H1 (cell line): ENCODE measurements around the gene NT5C1A. TPM values are rescaled to one million over a fixed set of nuclear protein-coding genes. Genes with fewer than 3 reads are reported as not detected.

ENCODE experiments used
- CTCF ChIA-PET: fragments of 300-600 bp; sonication (Branson Sonifier 250); formaldehyde crosslinking; loops from one replicate; lab custom pipeline; 2021; ENCODE audit not compliant: partially characterized antibody; lab: Charles Lee
- POLR2A ChIA-PET: fragments of 300-600 bp; sonication (Branson Sonifier 250); formaldehyde crosslinking; loops from one replicate; lab custom pipeline; 2021; ENCODE audit warnings: inconsistent platforms; ENCODE audit not compliant: partially characterized antibody; lab: Charles Lee
- DNase-seq, 2 experiments: peaks; one replicate each; pipeline versions ENCODE4 v3.0.0 to v3.0.0-alpha.2; 2010 to 2022; ENCODE audit warnings: low spot score in 2 of 2, low read depth in 1 of 2, mixed read lengths in 1 of 2
- FAIRE-seq: peaks from 2 replicates; lab custom pipeline; 2011; peaks lifted over from hg19 to GRCh38; lab: Jason Lieb, UNC
- H2AFZ ChIP-seq: 2 replicates; pipeline ENCODE4 v1.8.1; 2012; ENCODE audit warnings: low read length, inconsistent platforms
- H2AK5ac ChIP-seq: 2 replicates; pipeline ENCODE4 v1.6.1; 2013; ENCODE audit warnings: low read depth, low read length
- H2BK120ac ChIP-seq: replicated peaks from 2 replicates; pipeline ENCODE3; 2013; ENCODE audit warnings: low read depth, low read length, inconsistent platforms
- H2BK12ac ChIP-seq: 2 replicates; pipeline ENCODE4 v1.6.1; 2013; ENCODE audit warnings: low read depth, low read length
- H2BK15ac ChIP-seq: 2 replicates; pipeline ENCODE4 v1.6.1; 2013; ENCODE audit warnings: low read length
- H2BK20ac ChIP-seq: 2 replicates; pipeline ENCODE4 v1.6.1; 2013; ENCODE audit warnings: low read length
- H2BK5ac ChIP-seq: 2 replicates; pipeline ENCODE4 v1.6.1; 2013; ENCODE audit warnings: low read depth, low read length
- H3K14ac ChIP-seq: 2 replicates; pipeline ENCODE4 v1.6.1; 2013; ENCODE audit warnings: inconsistent platforms; ENCODE audit not compliant: insufficient read length
- H3K18ac ChIP-seq: 2 replicates; pipeline ENCODE4 v1.6.1; 2013; ENCODE audit warnings: low read length; ENCODE audit errors: extremely low read depth
- H3K23ac ChIP-seq: 2 replicates; pipeline ENCODE4 v1.6.1; 2013; ENCODE audit warnings: inconsistent platforms; ENCODE audit not compliant: insufficient read length
- H3K23me2 ChIP-seq: 2 replicates; pipeline ENCODE4 v1.6.1; 2013; ENCODE audit warnings: low read depth, low read length
- H3K27ac ChIP-seq: 2 replicates; pipeline ENCODE4 v1.6.1; 2011; ENCODE audit warnings: low read depth, low read length, inconsistent platforms
- H3K27me3 ChIP-seq, 4 experiments: replicated peaks in 1 of 4; 1 replicate in 1 of 4; 2 replicates in 3 of 4; pipeline versions ENCODE4 v1.6.1 to v1.8.1; 2011 to 2013; ENCODE audit warnings: low read length in 3 of 4, mild to moderate bottlenecking in 3 of 4, inconsistent platforms in 2 of 4, mixed read lengths in 2 of 4, moderate library complexity in 1 of 4; ENCODE audit not compliant: control insufficient read depth in 3 of 4, insufficient read depth in 3 of 4; ENCODE audit errors: extremely low read depth in 1 of 4
- H3K36me3 ChIP-seq, 4 experiments: 2 replicates each; pipeline versions ENCODE4 v1.6.1 to v1.8.1; 2011 to 2013; ENCODE audit warnings: mild to moderate bottlenecking in 4 of 4, low read length in 3 of 4, moderate library complexity in 2 of 4, control low read depth in 1 of 4, inconsistent platforms in 1 of 4; ENCODE audit not compliant: insufficient read depth in 4 of 4, control insufficient read depth in 2 of 4
- H3K4ac ChIP-seq: replicated peaks from 2 replicates; pipeline ENCODE3; 2013; ENCODE audit warnings: low read length, low read depth, mixed read lengths, inconsistent platforms; ENCODE audit not compliant: insufficient read length
- H3K4me1 ChIP-seq, 4 experiments: replicated peaks in 1 of 4; 1 replicate in 1 of 4; 2 replicates in 3 of 4; pipeline versions ENCODE4 v1.6.1 to v1.8.1; 2011 to 2013; ENCODE audit warnings: low read length in 3 of 4, inconsistent platforms in 2 of 4, mixed read lengths in 1 of 4; ENCODE audit not compliant: insufficient read depth in 4 of 4, control insufficient read depth in 3 of 4
- H3K4me2 ChIP-seq, 2 experiments: 2 replicates each; pipeline versions ENCODE4 v1.6.1 to v1.8.1; 2011 to 2013; ENCODE audit warnings: low read depth in 2 of 2, low read length in 2 of 2, control low read depth in 1 of 2, inconsistent platforms in 1 of 2, mild to moderate bottlenecking in 1 of 2; ENCODE audit not compliant: insufficient read depth in 1 of 2
- H3K4me3 ChIP-seq, 4 experiments: fragments of 200-600, 300-600 bp in 1 of 4; sonication (generic), shearing (Covaris generic), sonication (Bioruptor Twin) in 1 of 4; 2 replicates each; pipeline versions ENCODE4 v1.5.1 to v1.8.1; 2011 to 2016; ENCODE audit warnings: low read length in 4 of 4, low read depth in 3 of 4, control low read depth in 2 of 4, inconsistent platforms in 2 of 4, mild to moderate bottlenecking in 2 of 4, mixed read lengths in 1 of 4, moderate library complexity in 1 of 4; ENCODE audit not compliant: insufficient read depth in 2 of 4; ENCODE audit errors: extremely low read depth in 1 of 4
- H3K56ac ChIP-seq: replicated peaks from 2 replicates; pipeline ENCODE3; 2013; ENCODE audit warnings: low read depth, mild to moderate bottlenecking, mixed read lengths, low read length, inconsistent platforms; ENCODE audit not compliant: insufficient read length
- H3K79me1 ChIP-seq: 2 replicates; pipeline ENCODE4 v1.6.1; 2013; ENCODE audit warnings: low read depth, low read length, control low read depth
- H3K79me2 ChIP-seq, 2 experiments: 2 replicates each; pipeline versions ENCODE4 v1.6.1 to v1.8.1; 2012 to 2013; ENCODE audit warnings: low read length in 2 of 2, mild to moderate bottlenecking in 2 of 2, inconsistent platforms in 1 of 2; ENCODE audit not compliant: insufficient read depth in 2 of 2, control insufficient read depth in 1 of 2
- H3K9ac ChIP-seq, 4 experiments: replicated peaks in 1 of 4; 1 replicate in 1 of 4; 2 replicates in 3 of 4; pipeline versions ENCODE4 v1.6.1 to v1.8.1; 2011 to 2013; ENCODE audit warnings: low read depth in 3 of 4, low read length in 3 of 4, control low read depth in 2 of 4, mild to moderate bottlenecking in 2 of 4, moderate library complexity in 2 of 4, inconsistent platforms in 1 of 4; ENCODE audit errors: extremely low read depth in 1 of 4
- H3K9me3 ChIP-seq, 2 experiments: 2 replicates each; pipeline versions ENCODE4 v1.6.1 to v1.8.1; 2012 to 2013; ENCODE audit warnings: mild to moderate bottlenecking in 2 of 2, moderate library complexity in 2 of 2, control low read depth in 1 of 2, inconsistent platforms in 1 of 2, low read depth in 1 of 2, low read length in 1 of 2, mixed read lengths in 1 of 2; ENCODE audit not compliant: insufficient read depth in 2 of 2
- H4K20me1 ChIP-seq, 2 experiments: replicated peaks in 1 of 2; 2 replicates each; pipeline versions ENCODE3 to v1.8.1; 2011 to 2013; ENCODE audit warnings: inconsistent platforms in 2 of 2, low read length in 2 of 2, mild to moderate bottlenecking in 1 of 2; ENCODE audit not compliant: insufficient read depth in 2 of 2, control insufficient read depth in 1 of 2
- H4K5ac ChIP-seq: 2 replicates; pipeline ENCODE4 v1.6.1; 2013; ENCODE audit warnings: low read length, low read depth, mixed read lengths, inconsistent platforms; ENCODE audit not compliant: insufficient read length
- H4K8ac ChIP-seq: 2 replicates; pipeline ENCODE4 v1.8.0; 2013; ENCODE audit warnings: mild to moderate bottlenecking, moderate library complexity, low read length, inconsistent platforms; ENCODE audit not compliant: insufficient read depth; ENCODE audit errors: extremely low read depth
- H4K91ac ChIP-seq: replicated peaks from 2 replicates; pipeline ENCODE3; 2013; ENCODE audit warnings: low read length, mixed read lengths, inconsistent platforms; ENCODE audit not compliant: insufficient read length
- BRCA1 ChIP-seq: IDR thresholded peaks from 2 replicates; pipeline ENCODE4 v1.6.1; 2012; ENCODE audit warnings: low read depth, low read length, improper control_type of control experiment
- CHD1 ChIP-seq: IDR thresholded peaks from 2 replicates; pipeline ENCODE4 v1.6.1; 2012; ENCODE audit warnings: low read depth, low read length, improper control_type of control experiment
- CHD2 ChIP-seq: IDR thresholded peaks from 2 replicates; pipeline ENCODE4 v1.6.1; 2012; ENCODE audit warnings: low read length, improper control_type of control experiment
- EGR1 ChIP-seq: IDR thresholded peaks from 2 replicates; pipeline ENCODE4 v1.6.1; 2011; ENCODE audit warnings: low read depth, low read length, borderline replicate concordance
- FOSL1 ChIP-seq: IDR thresholded peaks from 2 replicates; pipeline ENCODE4 v1.6.1; 2011; ENCODE audit warnings: mild to moderate bottlenecking, low read depth, low read length, moderate library complexity; ENCODE audit not compliant: insufficient read depth
- GTF2F1 ChIP-seq: IDR thresholded peaks from 2 replicates; pipeline ENCODE4 v1.6.1; 2012; ENCODE audit warnings: low read depth, low read length, improper control_type of control experiment, borderline replicate concordance
- HDAC6 ChIP-seq: IDR thresholded peaks from one replicate; pipeline ENCODE4 v1.7.1; 2012; ENCODE audit warnings: low read depth, mild to moderate bottlenecking, inconsistent platforms, low read length, moderate library complexity
- KDM5A ChIP-seq: fragments of 200-600 bp; IDR thresholded peaks from 2 replicates; pipeline ENCODE4 v1.7.1; 2012; ENCODE audit warnings: mild to moderate bottlenecking, low read length, inconsistent platforms, mixed read lengths
- RAD21 ChIP-seq, 2 experiments: IDR thresholded peaks in 1 of 2; conservative IDR thresholded peaks in 1 of 2; 2 replicates each; pipeline ENCODE4 v1.6.1; 2011; ENCODE audit warnings: low read depth in 2 of 2, low read length in 2 of 2, improper control_type of control experiment in 1 of 2, inconsistent platforms in 1 of 2, mild to moderate bottlenecking in 1 of 2, moderate library complexity in 1 of 2
- RBBP5 ChIP-seq: IDR thresholded peaks from 2 replicates; pipeline ENCODE4 v1.7.1; 2012; ENCODE audit warnings: low read depth, mild to moderate bottlenecking, inconsistent platforms, low read length, moderate library complexity, borderline replicate concordance
- SIX5 ChIP-seq: IDR thresholded peaks from 2 replicates; pipeline ENCODE4 v1.6.1; 2011; ENCODE audit warnings: mild to moderate bottlenecking, low read depth, low read length
- SP2 ChIP-seq: IDR thresholded peaks from 2 replicates; pipeline ENCODE4 v1.6.1; 2012; ENCODE audit warnings: mild to moderate bottlenecking, low read length, inconsistent platforms
- SP4 ChIP-seq: IDR thresholded peaks from 2 replicates; pipeline ENCODE4 v1.6.1; 2012; ENCODE audit warnings: low read length, inconsistent platforms
- TEAD4 ChIP-seq: IDR thresholded peaks from 2 replicates; pipeline ENCODE4 v1.6.1; 2012; ENCODE audit warnings: low read depth, low read length, inconsistent platforms, mixed read lengths
- ZNF274 ChIP-seq: IDR thresholded peaks from 2 replicates; pipeline ENCODE4 v1.7.0; 2012; ENCODE audit warnings: low read length, borderline replicate concordance; ENCODE audit errors: extremely low read depth
- WGBS, 2 experiments: shearing (Covaris generic) in 1 of 2; methylation state at CpG; one replicate each; pipeline versions ENCODE4 v1.1.6 to v1.1.7; 2013 to 2015; ENCODE audit warnings: low lambda C conversion rate in 2 of 2, mixed read lengths in 2 of 2, inconsistent platforms in 1 of 2, low coverage in 1 of 2, missing lambda C conversion rate in 1 of 2; ENCODE audit not compliant: insufficient replicate concordance in 2 of 2, insufficient coverage in 1 of 2, insufficient read length in 1 of 2; ENCODE audit errors: extremely low coverage in 1 of 2, missing lambda C conversion rate in 1 of 2; 5-methylcytosine and 5-hydroxymethylcytosine counted together
- polyA plus RNA-seq, 7 experiments: library from polyadenylated mRNA; depleted of rRNA in 3 of 7; stranded (reverse) in 5 of 7; unstranded in 2 of 7; fragments of >200 nt in 5 of 7; fragments of 200-250 nt in 2 of 7; gene quantifications; 1 replicate in 5 of 7; 2 replicates in 1 of 7; 4 replicates in 1 of 7; pipeline versions ENCODE4 v1.2.1 to v1.2.3, GENCODE V29; 2011 to 2013; ENCODE audit warnings: missing spikeins in 2 of 7, mixed read lengths in 2 of 7
- total RNA-seq: library from RNA; stranded (reverse); fragmentation: NEBNext Ultra II Directional; extraction: Animal tissue kit (Norgen Biotek cat#: 25700); gene quantifications from 2 replicates; pipeline ENCODE4 v1.2.1, GENCODE V29; 2021

NT5C1A gene
- total and polyA plus RNA-seq, 2 of the 8 experiments (the other 6 are each of a cell fraction or from before 2014, with no cell fraction given), result not detected

DNA sequence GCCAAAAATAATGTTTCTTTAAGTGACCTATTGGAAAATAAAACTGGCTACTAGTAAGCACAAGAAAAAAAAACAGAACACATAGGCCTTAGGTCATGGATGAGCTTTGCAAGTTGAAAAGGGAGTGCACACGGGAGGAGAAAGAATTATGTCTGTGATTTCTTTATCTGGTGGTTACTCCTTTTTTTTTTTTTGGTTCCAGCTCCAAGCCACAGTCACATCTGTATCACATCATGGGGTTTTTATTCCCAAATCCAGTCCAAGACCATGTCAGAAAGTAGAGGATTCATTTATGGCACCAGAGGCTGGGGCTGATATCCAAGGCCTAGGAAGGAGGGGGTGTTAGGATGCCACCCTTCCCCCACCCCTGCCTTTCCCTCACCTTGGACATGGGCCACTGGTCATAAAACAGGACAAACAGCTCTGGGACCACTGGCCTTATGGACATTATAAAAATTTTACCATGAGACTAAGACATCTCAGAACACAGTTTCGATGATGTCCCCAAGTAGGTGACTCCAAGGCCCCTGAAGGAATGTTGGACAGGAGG is 22.2 kb downstream of the NT5C1A start:
- no peak overlapping the region for H2AFZ ChIP-seq
- 94% methylated on average over 2 of the region's 2 CpGs; no CpG with 5 or more reads in 1 of the 2 experiments for WGBS, 2 experiments
- ChIA-PET POLR2A (no interaction called here), CTCF (interaction anchor here (0.6 to 17.8 kb wide), 6 partner anchors 8 to 137 kb away, joined by 3 to 469 read pairs (median 42); partner anchors contain the start of gene HEYL)
- H3K18ac ChIP-seq, result no peak overlapping the region
- no peaks in the 10 kb centered on the region for H4K20me1 ChIP-seq
- no peak overlapping the region for H3K27ac ChIP-seq
- no peak for FAIRE-seq
- no peak overlapping the region for H4K91ac ChIP-seq
- no peak overlapping the region for H3K4ac ChIP-seq
- no peak overlapping the region for H2BK5ac ChIP-seq
- H2BK12ac ChIP-seq, result no peak overlapping the region
- H3K56ac ChIP-seq, result no peak overlapping the region
- H2BK20ac ChIP-seq, result no peak overlapping the region
- H3K4me2 ChIP-seq, result no peak overlapping the region
- no peaks in the 10 kb centered on the region for H3K36me3 ChIP-seq
- no peak overlapping the region for H4K8ac ChIP-seq
- H2AK5ac ChIP-seq, result no peak overlapping the region
- no peaks in the 10 kb centered on the region for H3K79me1 ChIP-seq
- H2BK120ac ChIP-seq, result no peak overlapping the region
- H3K9ac ChIP-seq, result no peak overlapping the region
- H3K23ac ChIP-seq, result no peak overlapping the region
- H3K4me3 ChIP-seq, result no peak overlapping the region
- no peak for DNase-seq
- H3K27me3 ChIP-seq, result peaks cover 0 to 3% (median 0%) of the 10 kb centered on the region in 4 experiments; a peak in 2 of 7 replicates
- TF ChIP-seq RAD21 (IDR thresholded peaks at IDR 0.05 in 1 of 2, conservative IDR thresholded peaks at IDR 0.05 in 1 of 2; ENCODE audit: low read depth in 2 of 2, low read length in 2 of 2) (no peak), CHD2 (no peak), EGR1 (no peak), RBBP5 (no peak), TEAD4 (no peak), KDM5A (no peak), SP4 (no peak), GTF2F1 (no peak), HDAC6 (no peak), SIX5 (no peak), CHD1 (no peak), FOSL1 (no peak), BRCA1 (no peak), SP2 (no peak), ZNF274 (no peak)
- no peaks in the 10 kb centered on the region for H3K9me3 ChIP-seq
- H3K79me2 ChIP-seq, result no peaks in the 10 kb centered on the region
- no peak overlapping the region for H2BK15ac ChIP-seq
- H3K23me2 ChIP-seq, result no peaks in the 10 kb centered on the region
- H3K4me1 ChIP-seq, result peaks cover 0 to 6% (median 5%) of the 10 kb centered on the region in 4 experiments; a peak in 6 of 7 replicates
- H4K5ac ChIP-seq, result no peak overlapping the region
- H3K14ac ChIP-seq, result no peak overlapping the region
